Pons (tissue), 1 donor: ENCODE measurements around the gene DBNL.

ENCODE experiments used
- DNase-seq: peaks from one replicate; pipeline ENCODE4 v3.0.0-alpha.2; 2016; ENCODE audit warnings: low spot score

Gene DBNL

GRCh38 chr7:44078521-44078920, 34.0 kb downstream of the DBNL start:
- DNase-seq: no peak

- no peak for DNase-seq
These were observed 35.0 kb downstream of the DBNL start for GRCh38 chr7:44079331-44080021.

DNA sequence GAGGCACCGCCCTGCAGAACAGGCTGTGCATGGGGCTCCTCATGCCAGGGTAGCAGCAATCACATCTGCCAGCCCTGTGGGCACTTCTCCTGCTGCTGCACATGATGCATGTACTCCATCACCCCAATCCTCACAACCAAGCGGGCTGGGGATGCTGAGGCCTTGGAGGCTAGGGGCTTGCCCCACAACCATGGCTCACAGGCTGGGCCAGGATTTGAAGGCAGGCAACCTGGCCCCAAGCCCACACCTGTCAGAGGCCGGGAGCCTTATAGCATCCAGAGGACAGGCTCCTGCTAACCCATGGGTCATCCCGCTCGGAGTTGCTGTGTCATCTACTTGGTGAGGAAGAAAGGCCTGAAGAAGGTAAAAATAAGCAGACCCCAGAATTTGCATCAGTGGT, 35.6 kb downstream of the DBNL start:
- no peak for DNase-seq

GRCh38 chr7:44080686-44081265, 36.3 kb downstream of the DBNL start:
- DNase-seq: no peak

DNA sequence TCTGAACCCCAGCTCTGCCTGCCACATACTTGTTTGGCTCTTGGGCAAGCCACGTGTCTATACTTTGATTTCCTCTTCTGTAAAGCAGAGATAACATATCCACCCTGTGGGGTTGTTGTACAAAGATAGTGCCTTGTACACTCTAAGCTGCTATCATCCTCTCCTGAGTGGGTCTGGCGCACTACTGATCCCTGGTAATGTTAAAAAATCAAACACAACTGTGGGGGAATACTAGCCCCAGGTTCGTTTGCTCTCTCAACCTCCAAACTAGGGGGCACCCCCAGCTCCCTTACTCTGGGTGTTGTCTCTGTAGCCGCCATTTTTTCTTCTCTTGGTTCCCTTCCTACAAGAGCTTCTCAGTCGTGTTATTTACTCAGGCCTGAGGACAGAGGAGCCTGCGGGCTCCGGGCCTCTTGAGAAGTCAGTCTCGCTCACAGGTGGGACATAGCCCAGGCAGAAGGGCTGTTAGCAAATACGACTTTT, 36.8 kb downstream of the DBNL start:
- no peak for DNase-seq

DNA sequence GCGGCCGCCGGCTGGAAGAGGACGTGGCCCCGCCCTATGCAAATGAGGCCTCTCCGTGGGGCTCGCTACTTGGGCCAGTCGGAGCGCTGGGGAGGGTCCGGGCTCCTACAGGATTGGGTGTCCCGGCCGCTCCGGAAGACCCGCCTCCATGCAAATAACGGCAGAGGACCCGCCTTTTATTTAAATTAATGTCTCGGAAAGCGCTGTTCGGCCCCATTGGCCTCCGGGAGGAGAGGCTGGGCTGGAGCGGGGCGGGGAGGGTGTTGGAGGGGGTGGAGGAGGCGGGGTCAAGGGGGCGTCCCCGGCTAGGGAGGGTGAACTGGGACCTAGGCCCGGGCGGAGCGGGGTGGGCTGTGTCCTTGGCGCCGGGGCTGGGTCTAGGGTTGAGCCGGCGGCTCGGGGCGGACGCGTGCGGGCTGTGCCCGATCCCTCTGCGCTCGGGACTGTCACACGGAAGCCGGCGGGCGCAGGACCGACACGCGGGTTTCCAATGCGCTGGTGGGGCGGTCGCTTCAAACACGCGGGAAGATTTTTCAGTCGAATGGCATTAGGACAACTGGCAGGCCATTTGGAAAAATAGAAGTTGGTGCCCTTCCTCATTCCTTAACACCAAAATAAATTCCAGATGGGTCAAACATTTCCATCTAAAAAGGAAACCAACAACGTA, 38.2 kb downstream of the DBNL start:
- peak; percentile 99 for DNase-seq

- DNase-seq: no peak
These were observed 39.3 kb downstream of the DBNL start for GRCh38 chr7:44083796-44084195.

- no peak for DNase-seq
These were observed 40.2 kb downstream of the DBNL start for GRCh38 chr7:44084701-44085100.

DNA sequence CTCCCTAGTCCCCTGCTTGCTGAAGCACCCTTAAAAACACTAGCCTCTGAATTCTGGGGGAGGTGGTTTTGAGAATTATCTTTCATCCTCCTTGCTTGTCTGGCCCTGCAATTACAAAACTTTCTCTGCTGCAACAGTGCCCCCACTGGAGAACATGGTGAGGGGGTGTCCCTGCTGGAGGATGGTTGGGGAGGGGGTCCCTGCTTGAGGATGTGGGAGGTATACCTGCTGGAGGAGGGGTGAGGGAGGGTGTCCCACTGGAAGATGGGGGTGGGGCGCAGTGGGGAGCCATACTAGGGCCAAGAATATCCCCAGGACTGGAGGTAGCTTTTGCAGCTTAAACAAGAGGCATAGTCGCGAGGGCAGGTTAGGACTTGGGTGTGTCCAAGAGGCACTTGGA, 41.0 kb downstream of the DBNL start:
- DNase-seq: no peak

DNA sequence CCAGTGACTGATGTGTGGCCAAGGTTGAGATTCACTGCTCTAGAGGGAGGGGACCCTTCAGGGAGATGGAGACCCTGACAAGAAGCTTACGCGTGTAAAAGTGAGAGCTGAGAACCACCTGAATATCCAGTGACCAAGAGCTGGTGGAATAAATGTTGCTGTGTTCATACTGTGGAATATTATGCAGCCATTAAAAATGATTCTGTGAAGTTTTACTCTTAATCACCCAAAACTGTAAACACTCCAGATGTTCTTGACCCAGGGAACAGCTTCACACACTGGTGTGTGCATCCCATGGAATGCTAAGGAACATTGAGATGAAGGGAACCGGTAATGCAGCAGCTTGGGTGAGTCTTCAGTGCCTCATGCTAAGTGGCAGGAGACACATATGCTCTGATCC, 42.1 kb downstream of the DBNL start:
- DNase-seq: no peak

- DNase-seq: no peak
These were observed 43.7 kb downstream of the DBNL start for GRCh38 chr7:44087911-44088838.

DNA sequence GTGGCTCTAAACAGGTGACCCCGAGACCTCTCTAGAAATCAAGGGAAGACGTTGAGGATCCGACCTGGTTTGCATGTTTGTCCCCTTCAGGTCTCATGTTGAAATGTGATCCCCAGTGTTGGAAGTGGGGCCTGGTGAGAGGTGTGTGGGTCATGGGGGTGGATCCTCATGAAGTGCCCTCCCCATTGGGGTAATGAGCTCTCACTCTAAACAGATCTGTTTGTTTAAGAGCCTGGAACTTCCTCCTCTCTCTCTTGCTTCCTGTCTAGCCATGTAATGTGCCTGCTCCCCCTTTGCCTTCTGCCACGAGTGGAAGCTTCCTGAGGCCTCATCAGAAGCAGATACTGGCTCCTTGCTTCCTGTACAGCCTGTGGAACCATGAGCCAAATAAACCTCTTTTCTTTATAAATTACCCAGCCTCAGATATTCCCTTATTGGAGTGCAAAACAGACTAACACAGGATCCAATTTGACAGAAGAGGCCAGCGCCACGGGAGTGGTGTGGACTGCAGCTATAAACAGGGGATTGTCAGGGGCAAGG, 48.7 kb downstream of the DBNL start:
- DNase-seq: no peak

- no peak for DNase-seq
These were observed 49.9 kb downstream of the DBNL start for GRCh38 chr7:44094365-44094764.

DNA sequence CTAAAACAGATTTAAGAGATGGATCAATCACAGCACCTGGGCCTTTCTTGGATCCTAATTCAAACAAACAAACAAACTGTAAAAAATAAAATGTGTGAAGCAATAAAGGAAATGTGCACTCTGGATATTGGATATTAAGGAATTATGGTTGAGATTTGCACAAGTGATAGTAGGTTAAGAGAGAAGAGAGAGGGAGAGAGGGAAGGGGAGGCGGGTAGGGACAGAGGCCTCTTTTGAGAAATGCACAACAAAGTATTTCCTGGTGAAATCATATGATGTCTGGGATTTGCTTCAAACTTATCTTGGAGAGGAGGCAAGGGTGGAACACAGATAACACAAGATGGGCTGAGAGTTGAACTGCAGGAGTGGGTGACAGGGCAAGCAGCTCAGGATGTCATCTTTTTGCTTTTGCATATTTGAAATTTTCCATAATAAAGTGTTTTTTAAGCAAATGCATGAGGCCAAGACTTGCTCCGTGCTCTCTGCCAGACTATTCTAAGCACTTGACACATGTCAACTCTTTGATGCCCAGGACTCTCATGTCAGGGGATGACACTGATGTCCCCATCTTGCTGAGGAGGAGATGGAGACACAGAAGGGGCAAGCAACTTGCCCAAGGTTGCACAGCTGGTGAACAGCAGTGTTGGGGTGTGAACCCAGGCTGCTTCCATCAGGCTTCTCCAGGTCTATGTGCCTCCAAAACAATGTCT, 50.5 kb downstream of the DBNL start:
- no peak for DNase-seq

DNA sequence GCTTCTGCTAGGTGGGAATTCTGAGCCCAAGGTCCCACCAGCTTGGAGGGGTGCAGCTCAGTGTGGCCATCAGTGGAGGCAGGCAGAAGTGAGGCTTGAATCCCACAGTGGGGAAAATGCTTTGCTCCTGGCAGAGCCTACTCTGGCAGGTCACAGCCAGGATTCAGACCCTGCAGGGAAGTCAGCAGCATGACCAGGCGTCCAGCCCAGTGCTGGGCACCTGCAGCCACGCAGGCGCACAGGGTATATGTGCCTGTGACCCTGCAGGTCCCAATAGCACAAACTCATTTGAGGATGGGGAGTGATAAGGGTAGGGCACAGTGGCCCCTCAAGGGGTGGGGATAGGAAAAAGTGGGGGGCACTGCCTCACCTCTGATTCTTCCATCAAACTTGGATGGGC, 51.3 kb downstream of the DBNL start:
- DNase-seq: no peak

- DNase-seq: no peak
These were observed 51.9 kb downstream of the DBNL start for GRCh38 chr7:44096326-44096881.

GRCh38 chr7:44097064-44097932, 52.8 kb downstream of the DBNL start:
- DNase-seq: no peak

- DNase-seq: no peak
These were observed 53.9 kb downstream of the DBNL start for GRCh38 chr7:44098092-44099068.

DNA sequence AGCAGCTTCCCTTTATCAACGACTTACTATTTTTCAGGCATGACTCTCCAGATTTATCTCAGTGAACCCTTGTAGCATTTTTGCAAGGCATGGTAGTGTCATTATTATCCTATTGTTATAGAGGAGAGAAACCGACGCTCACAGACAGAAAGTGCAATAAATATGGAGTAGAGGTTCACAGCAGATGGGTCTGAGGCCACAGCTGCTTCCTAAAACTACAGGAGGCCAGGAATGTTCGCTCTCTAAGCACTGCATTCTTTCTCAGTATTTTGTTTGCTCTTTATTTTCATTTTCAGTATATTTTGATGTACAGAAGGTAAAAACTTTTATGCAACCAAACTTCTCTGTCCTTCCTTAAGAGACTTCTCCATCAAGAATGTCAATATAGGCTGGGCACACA, 55.2 kb downstream of the DBNL start:
- DNase-seq: no peak
